OCI-LY3 (cell line): ENCODE results near the gene PAQR6.
A peak's percentile ranks its signal among the peaks of the same experiment; 100 is the strongest.

Experiments used
- H2AFZ ChIP-seq: fragments of 200-600, 300-600 bp; shearing (Covaris generic); 2 replicates; pipeline ENCODE4 v1.6.0; 2014; ENCODE audit warnings: antibody characterized with exemption, low read depth, low read length
- H3K27ac ChIP-seq: fragments of 200-600, 300-600 bp; sonication (generic); 2 replicates; pipeline ENCODE4 v1.5.1; 2014; ENCODE audit warnings: mild to moderate bottlenecking, low read length, moderate library complexity, mixed read lengths
- H3K27me3 ChIP-seq: fragments of 200-600, 300-600 bp; sonication (generic); 2 replicates; pipeline ENCODE4 v1.6.1; 2014; ENCODE audit warnings: low read depth, low read length, mixed read lengths
- H3K36me3 ChIP-seq: fragments of 200-600, 300-600 bp; sonication (generic); replicated peaks from 2 replicates; pipeline ENCODE3; 2014; ENCODE audit warnings: low read depth, low read length, mixed read lengths
- H3K4me1 ChIP-seq: fragments of 300-600, 200-600 bp; sonication (generic); 2 replicates; pipeline ENCODE4 v1.6.1; 2014; ENCODE audit warnings: low read length, mixed read lengths
- H3K4me2 ChIP-seq: fragments of 200-600, 300-600 bp; sonication (generic); 2 replicates; pipeline ENCODE4 v1.6.1; 2014; ENCODE audit warnings: low read length, mixed read lengths
- H3K4me3 ChIP-seq: fragments of 300-600, 200-600 bp; sonication (generic); 2 replicates; pipeline ENCODE4 v1.5.1; 2014; ENCODE audit warnings: antibody characterized with exemption, mild to moderate bottlenecking, low read length, moderate library complexity
- H3K79me2 ChIP-seq: fragments of 300-600, 200-600 bp; shearing (Covaris generic); 2 replicates; pipeline ENCODE4 v1.6.1; 2014; ENCODE audit warnings: mild to moderate bottlenecking, low read length, mixed read lengths
- H3K9ac ChIP-seq: fragments of 300-600, 200-600 bp; shearing (Covaris generic); 2 replicates; pipeline ENCODE4 v1.6.0; 2014; ENCODE audit warnings: mild to moderate bottlenecking, low read length, moderate library complexity
- H3K9me3 ChIP-seq: fragments of 200-600, 300-600 bp; shearing (Covaris generic); 2 replicates; pipeline ENCODE4 v1.6.1; 2014; ENCODE audit warnings: low read length, mixed read lengths; ENCODE audit not compliant: insufficient read depth
- H4K20me1 ChIP-seq: fragments of 200-600, 300-600 bp; sonication (generic); 2 replicates; pipeline ENCODE4 v1.6.1; 2016; ENCODE audit warnings: low read length, mixed read lengths; ENCODE audit not compliant: insufficient read depth
- EZH2phosphoT487 ChIP-seq: fragments of 200-600 bp; shearing (Covaris generic); IDR thresholded peaks from 2 replicates; pipeline ENCODE4 v1.6.1; 2018; ENCODE audit warnings: antibody characterized with exemption, mixed run types, low read depth
- TF ChIP-seq, protein P1 (sequence below): fragments of 200-600, 300-600 bp; sonication (generic); IDR thresholded peaks from 2 replicates; pipeline ENCODE4 v1.5.1; 2014; ENCODE audit warnings: antibody characterized with exemption, low read length, low read depth

The PAQR6 gene

DNA sequence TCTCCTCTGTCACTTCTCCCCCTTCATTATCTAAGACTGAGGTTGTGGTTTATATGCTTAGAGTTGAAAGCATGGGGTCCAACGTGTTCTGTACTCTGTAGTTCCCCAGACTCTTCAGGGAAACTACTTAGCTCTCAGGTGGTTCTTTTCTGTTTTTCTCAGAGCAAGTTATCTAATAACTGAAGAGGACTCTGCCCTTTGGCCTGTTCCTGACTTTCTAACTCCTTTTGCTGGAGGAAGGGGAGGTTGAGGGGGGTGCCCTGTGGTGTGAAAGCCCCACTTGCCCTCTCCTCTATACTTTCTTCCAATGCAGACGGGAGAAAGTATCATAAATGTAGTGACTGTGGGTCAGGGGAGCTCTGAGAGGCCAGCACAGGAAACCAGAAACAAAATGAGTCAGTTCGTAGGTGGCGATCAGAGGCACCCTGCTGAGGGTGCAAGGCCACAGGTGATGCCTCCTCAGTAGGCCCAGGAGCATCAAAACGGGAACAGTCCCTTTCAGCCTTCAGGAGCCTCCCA lies 49.0 kb downstream of the PAQR6 start:
- H3K36me3 ChIP-seq: peaks cover 20% of the 10 kb centered on the region
- no peak overlapping the region for H3K4me3 ChIP-seq
- peaks cover 12% of the 10 kb centered on the region for H3K4me1 ChIP-seq
- no peak for TF ChIP-seq EZH2phosphoT487
- TF ChIP-seq, protein P1, sequence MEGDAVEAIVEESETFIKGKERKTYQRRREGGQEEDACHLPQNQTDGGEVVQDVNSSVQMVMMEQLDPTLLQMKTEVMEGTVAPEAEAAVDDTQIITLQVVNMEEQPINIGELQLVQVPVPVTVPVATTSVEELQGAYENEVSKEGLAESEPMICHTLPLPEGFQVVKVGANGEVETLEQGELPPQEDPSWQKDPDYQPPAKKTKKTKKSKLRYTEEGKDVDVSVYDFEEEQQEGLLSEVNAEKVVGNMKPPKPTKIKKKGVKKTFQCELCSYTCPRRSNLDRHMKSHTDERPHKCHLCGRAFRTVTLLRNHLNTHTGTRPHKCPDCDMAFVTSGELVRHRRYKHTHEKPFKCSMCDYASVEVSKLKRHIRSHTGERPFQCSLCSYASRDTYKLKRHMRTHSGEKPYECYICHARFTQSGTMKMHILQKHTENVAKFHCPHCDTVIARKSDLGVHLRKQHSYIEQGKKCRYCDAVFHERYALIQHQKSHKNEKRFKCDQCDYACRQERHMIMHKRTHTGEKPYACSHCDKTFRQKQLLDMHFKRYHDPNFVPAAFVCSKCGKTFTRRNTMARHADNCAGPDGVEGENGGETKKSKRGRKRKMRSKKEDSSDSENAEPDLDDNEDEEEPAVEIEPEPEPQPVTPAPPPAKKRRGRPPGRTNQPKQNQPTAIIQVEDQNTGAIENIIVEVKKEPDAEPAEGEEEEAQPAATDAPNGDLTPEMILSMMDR: no peak
- H3K9ac ChIP-seq: no peak overlapping the region
- H4K20me1 ChIP-seq: no peaks in the 10 kb centered on the region
- H3K27me3 ChIP-seq: no peaks in the 10 kb centered on the region
- no peak overlapping the region for H2AFZ ChIP-seq
- H3K9me3 ChIP-seq: no peaks in the 10 kb centered on the region
- peaks cover 38% of the 10 kb centered on the region for H3K79me2 ChIP-seq
- H3K27ac ChIP-seq: no peak overlapping the region
- H3K4me2 ChIP-seq: no peak overlapping the region

DNA sequence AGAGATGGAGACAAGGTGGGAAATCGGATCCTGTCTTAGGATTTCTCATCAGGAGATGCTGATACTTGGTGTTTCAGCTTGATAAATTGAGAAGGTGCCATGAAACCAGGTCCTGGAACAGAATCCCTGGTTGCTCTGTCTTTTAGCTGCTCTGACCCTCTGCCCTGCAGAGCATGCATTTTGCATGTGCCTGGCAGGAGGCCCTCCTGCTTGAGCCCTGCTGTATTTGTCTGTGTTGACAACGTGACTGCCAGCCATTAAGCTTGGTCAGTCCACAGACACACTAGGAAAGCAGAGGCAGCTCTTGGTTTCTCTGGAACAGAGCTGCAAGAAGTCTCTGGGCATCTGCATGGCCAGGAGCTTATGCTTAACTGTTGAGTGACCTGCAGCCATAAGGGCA lies 51.4 kb downstream of the PAQR6 start:
- Histone ChIP-seq H3K36me3 (peaks cover 13% of the 10 kb centered on the region), H3K27me3 (no peaks in the 10 kb centered on the region), H3K27ac (no peak overlapping the region), H3K4me3 (no peak overlapping the region), H3K4me1 (peaks cover 17% of the 10 kb centered on the region), H3K79me2 (peaks cover 40% of the 10 kb centered on the region), H3K4me2 (no peak overlapping the region), H4K20me1 (no peaks in the 10 kb centered on the region), H3K9ac (no peak overlapping the region), H2AFZ (no peak overlapping the region), H3K9me3 (no peaks in the 10 kb centered on the region)
- TF ChIP-seq, protein P1: no peak
- no peak for TF ChIP-seq EZH2phosphoT487

DNA sequence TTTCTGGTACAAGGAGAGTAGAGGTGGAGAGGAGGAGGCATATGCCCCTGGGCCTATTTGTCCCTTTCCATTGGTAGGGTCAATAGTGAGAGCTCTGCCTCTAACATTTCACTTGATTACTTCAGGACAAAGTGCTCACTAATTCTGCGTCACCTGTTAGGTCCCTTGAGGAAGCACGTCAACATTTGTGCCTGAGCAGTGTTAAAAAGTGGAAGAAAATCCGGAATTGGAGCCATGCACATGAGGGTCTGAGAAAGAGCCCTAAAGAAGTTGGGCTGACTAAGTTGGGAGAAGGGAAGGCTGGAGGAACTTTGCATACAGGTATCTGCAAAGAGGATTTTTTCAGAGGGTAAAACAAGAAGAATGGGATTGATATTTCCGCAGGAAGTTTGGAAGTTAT lies 52.0 kb downstream of the PAQR6 start:
- Histone ChIP-seq H4K20me1 (no peaks in the 10 kb centered on the region), H3K27me3 (no peaks in the 10 kb centered on the region), H3K36me3 (peaks cover 13% of the 10 kb centered on the region), H2AFZ (no peak overlapping the region), H3K9me3 (no peaks in the 10 kb centered on the region), H3K79me2 (peaks cover 40% of the 10 kb centered on the region), H3K9ac (no peak overlapping the region), H3K4me3 (no peak overlapping the region), H3K4me1 (peaks cover 17% of the 10 kb centered on the region), H3K4me2 (no peak overlapping the region), H3K27ac (no peak overlapping the region)
- TF ChIP-seq EZH2phosphoT487: no peak
- TF ChIP-seq, protein P1: no peak

DNA sequence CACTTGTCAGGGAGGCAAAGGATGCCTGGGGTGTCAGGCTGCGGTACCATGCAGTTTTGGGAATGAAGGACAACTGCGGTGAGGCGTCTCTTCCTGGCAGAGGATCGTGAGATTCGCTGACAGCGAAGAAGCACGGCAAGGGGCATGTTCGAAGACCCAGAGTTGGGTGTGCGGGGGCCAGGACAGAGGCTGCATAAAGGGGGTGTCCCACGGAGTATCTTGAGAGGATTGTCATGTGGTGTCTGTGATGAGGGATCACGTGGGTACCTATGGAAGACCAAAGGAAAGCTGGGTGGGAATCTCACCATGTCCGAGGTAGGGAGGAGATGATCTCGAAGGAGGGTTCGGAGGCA lies 53.6 kb downstream of the PAQR6 start:
- Histone ChIP-seq H2AFZ (no peak overlapping the region; the same call in 1 of the 2 replicates), H3K9ac (peak overlapping the region; percentile 73), H3K27me3 (no peaks in the 10 kb centered on the region), H3K4me1 (peaks cover 17% of the 10 kb centered on the region), H3K4me2 (peak overlapping the region; percentile 99), H3K79me2 (peaks cover 40% of the 10 kb centered on the region), H3K4me3 (peak overlapping the region; percentile 90), H3K9me3 (peaks cover under 1% of the 10 kb centered on the region; the same call in 1 of the 2 replicates), H4K20me1 (no peaks in the 10 kb centered on the region), H3K27ac (no peak overlapping the region), H3K36me3 (peaks cover 4% of the 10 kb centered on the region)
- TF ChIP-seq EZH2phosphoT487: no peak
- TF ChIP-seq, protein P1: no peak
